Activated naive CD4-positive, alpha-beta T cell treated with anti-CD3 and anti-CD28 coated beads, Interleukin-2, amount 50 U/mL, for 72 hours (primary cell): ENCODE measurements around the gene DCPS. TPM values are rescaled to one million over a fixed set of nuclear protein-coding genes. Genes with fewer than 3 reads are reported as not detected.
"Not testable (repeated sequence)": the region's sequence is repeated elsewhere in the genome, so short reads cannot be mapped to it uniquely, and the experiment has no call there.

Experiments
- ATAC-seq, 2 donors: fragments of 150-1000 bp; cut with Tn5 transposase; 2 replicates each; pipeline ENCODE4 v1.10.0; 2021; ENCODE audit warnings: mild to moderate bottlenecking in 2 of 2, moderate library complexity in 2 of 2
- DNase-seq, 2 donors: peaks; one replicate each; pipeline ENCODE4 v3.0.0; 2021 to 2022; ENCODE audit warnings: low spot score in 2 of 2
- H3K27ac Mint-ChIP-seq, 2 donors: one replicate each; pipeline ENCODE4 v1.8.0; 2022; ENCODE audit warnings: mild to moderate bottlenecking in 2 of 2, mixed read lengths in 2 of 2
- H3K36me3 Mint-ChIP-seq, 2 donors: one replicate each; pipeline ENCODE4 v1.8.0; 2022; ENCODE audit warnings: mixed read lengths in 2 of 2
- H3K9me3 Mint-ChIP-seq, 2 donors: one replicate each; pipeline ENCODE4 v1.8.0; 2022; ENCODE audit warnings: mixed read lengths in 2 of 2
- total RNA-seq, 2 donors: library from RNA; stranded (reverse); gene quantifications; one replicate each; pipeline ENCODE4 v1.2.3, GENCODE V29; 2022

The DCPS gene
- total RNA-seq, 2 donors from 2014 or later, result 28.1 to 40.2 TPM

DNA sequence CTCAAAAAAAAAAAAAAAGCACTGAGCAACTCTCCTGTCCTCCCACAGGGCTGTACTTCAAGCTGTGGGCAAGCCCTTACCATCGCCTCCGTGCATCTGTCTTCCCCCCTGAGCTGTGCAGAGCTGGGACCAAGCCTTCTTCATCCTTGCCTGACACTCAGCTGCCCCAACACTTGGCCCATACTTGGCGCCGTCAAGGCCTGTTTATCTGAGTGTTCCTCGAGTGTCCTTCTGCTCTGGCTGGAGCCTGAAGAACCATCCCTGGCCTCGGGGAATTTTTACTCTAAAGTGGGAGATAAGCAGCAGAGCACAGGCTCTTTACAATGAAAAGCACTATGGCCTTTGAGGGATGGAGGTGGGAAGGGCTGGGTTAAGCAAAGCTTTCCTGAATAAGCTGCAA, 22.6 kb upstream of the DCPS start:
- no peak for DNase-seq
- peaks cover 17 to 18% of the 10 kb centered on the region in 2 donors for H3K36me3 Mint-ChIP-seq
- H3K27ac Mint-ChIP-seq, result peak overlapping the region in 1 of 2 donors; percentile 60
- no peaks in the 10 kb centered on the region for H3K9me3 Mint-ChIP-seq
- ATAC-seq, result no peak

GRCh38 chr11:126281666-126282175, 22.1 kb upstream of the DCPS start:
- peaks cover 17 to 18% of the 10 kb centered on the region in 2 donors for H3K36me3 Mint-ChIP-seq
- ATAC-seq, result no peak
- H3K9me3 Mint-ChIP-seq, result no peaks in the 10 kb centered on the region
- no peak for DNase-seq
- peak overlapping the region; percentile 77 to 90 for H3K27ac Mint-ChIP-seq

DNA sequence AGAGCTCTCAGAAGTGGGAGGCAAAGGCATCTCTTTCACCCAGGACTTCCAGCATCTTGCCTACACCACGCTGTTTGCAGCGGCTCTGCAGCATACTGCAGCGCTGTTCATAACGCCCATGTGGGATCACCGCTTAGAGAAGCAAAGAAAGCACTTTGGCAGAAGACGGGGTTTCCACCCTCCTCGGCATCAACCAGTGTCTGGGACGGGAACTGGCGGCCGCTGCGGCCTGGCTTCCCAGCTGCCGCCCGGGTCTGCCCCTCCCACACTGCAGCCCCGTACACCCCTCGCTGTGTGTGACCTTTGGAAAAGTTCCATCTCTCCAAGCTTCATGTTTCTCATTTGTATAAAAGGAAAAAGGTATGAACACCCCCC, 21.5 kb upstream of the DCPS start:
- Mint-ChIP-seq H3K9me3 (no peaks in the 10 kb centered on the region), H3K36me3 (peaks cover 17% of the 10 kb centered on the region in 2 donors), H3K27ac (peak overlapping the region; percentile 90 to 97)
- ATAC-seq, result peak; percentile 22
- peak; percentile 25 to 64 for DNase-seq

DNA sequence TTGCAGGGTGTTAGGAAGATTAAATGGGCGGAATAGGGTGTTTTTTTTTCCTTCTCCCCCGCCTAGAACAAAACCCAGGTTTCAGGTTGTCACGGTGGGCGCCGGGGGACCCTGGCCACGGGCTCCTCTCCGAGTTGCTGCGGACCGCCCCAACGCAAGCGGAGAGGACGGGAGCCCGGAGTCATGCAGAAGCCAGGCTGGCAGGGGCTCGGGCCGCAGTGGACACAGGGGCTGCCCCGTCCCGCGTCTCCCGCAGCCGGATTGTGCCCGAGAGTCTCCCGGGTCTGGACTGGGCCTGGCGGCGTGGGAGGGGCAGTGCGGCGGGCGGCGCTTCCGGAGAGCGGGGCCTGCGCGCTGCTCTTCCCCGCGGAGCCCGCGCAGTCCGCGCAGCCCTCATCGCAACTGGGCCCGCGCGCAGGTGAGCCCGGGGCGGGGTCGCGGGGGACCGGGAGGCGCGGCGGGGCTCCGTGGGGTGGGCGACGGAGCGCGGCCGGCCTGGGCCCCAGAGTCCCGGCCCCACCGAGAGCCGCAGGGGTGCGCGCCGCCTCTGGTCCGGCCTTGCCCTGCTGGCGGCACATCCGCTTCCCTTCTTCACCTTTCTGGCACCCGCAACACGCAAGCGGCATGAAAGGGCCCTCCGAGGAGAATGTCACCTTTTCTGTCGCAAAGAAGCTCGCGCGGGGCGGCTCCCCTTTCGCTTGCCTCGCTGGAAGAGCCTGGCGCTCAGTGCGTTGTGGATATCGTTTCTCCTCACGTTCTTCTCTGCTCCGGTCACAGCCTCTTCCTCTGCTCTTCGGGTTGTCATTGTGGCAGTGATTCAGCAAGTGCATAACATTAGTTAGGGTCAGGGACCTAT, 20.9 kb upstream of the DCPS start, which contains the start of gene TIRAP:
TSS of gene TIRAP (plus strand) at position 358 of the 856 bp plus-strand sequence. CDS start 7,802 bp downstream, outside the sequence.
- Mint-ChIP-seq H3K36me3 (peaks cover 12 to 19% of the 10 kb centered on the region in 2 donors), H3K9me3 (no peaks in the 10 kb centered on the region), H3K27ac (peak within 1 kb of the TSS; percentile 90 to 97)
- ATAC-seq, result peak; percentile 64 to 77
- DNase-seq, result peak; percentile 58 to 79

- ATAC-seq (peak; percentile 50 to 77), DNase-seq (peak; percentile 72 to 80)
- H3K27ac Mint-ChIP-seq, result peak overlapping the region in 1 of 2 donors; percentile 55
- no peaks in the 10 kb centered on the region for H3K9me3 Mint-ChIP-seq
- peaks cover 7 to 16% of the 10 kb centered on the region in 2 donors for H3K36me3 Mint-ChIP-seq
These were observed 19.0 kb upstream of the DCPS start for GRCh38 chr11:126284829-126285228.

GRCh38 chr11:126288237-126288636, 15.6 kb upstream of the DCPS start:
- Mint-ChIP-seq H3K36me3 (peaks cover 0 to 11% of the 10 kb centered on the region in 2 donors), H3K27ac (no peak overlapping the region), H3K9me3 (no peaks in the 10 kb centered on the region)
- ATAC-seq, result no peak
- DNase-seq, result no peak

GRCh38 chr11:126290887-126291286, 13.0 kb upstream of the DCPS start:
- H3K36me3 Mint-ChIP-seq, result peaks cover 0 to 12% of the 10 kb centered on the region in 2 donors
- no peak for ATAC-seq
- no peaks in the 10 kb centered on the region for H3K9me3 Mint-ChIP-seq
- DNase-seq, result no peak
- H3K27ac Mint-ChIP-seq, result no peak overlapping the region

- Mint-ChIP-seq H3K36me3 (peaks cover 0 to 6% of the 10 kb centered on the region in 2 donors), H3K9me3 (no peaks in the 10 kb centered on the region), H3K27ac (peak overlapping the region; percentile 28 to 70)
- ATAC-seq (peak in 1 of 2 donors; percentile 94), DNase-seq (peak in 1 of 2 donors; percentile 61)
These were observed 10.1 kb upstream of the DCPS start for GRCh38 chr11:126293726-126294125.

GRCh38 chr11:126297004-126297403, 6.9 kb upstream of the DCPS start:
- Mint-ChIP-seq H3K27ac (no peak overlapping the region), H3K9me3 (no peaks in the 10 kb centered on the region), H3K36me3 (peaks cover 0 to 6% of the 10 kb centered on the region in 2 donors)
- no peak for ATAC-seq
- DNase-seq, result no peak

- peaks cover 25 to 33% of the 10 kb centered on the region in 2 donors for H3K36me3 Mint-ChIP-seq
- peak; percentile 6 to 15 for ATAC-seq
- H3K27ac Mint-ChIP-seq, result peak overlapping the region; percentile 90 to 99
- no peak for DNase-seq
- H3K9me3 Mint-ChIP-seq, result no peaks in the 10 kb centered on the region
These were observed 706 bp downstream of the DCPS start for GRCh38 chr11:126304457-126305075.

GRCh38 chr11:126305699-126306098, 1.8 kb downstream of the DCPS start:
- Mint-ChIP-seq H3K27ac (peak overlapping the region; percentile 83 to 90), H3K9me3 (no peaks in the 10 kb centered on the region), H3K36me3 (peaks cover 25 to 33% of the 10 kb centered on the region in 2 donors)
- ATAC-seq (peak; percentile 62 to 65), DNase-seq (no peak)

DNA sequence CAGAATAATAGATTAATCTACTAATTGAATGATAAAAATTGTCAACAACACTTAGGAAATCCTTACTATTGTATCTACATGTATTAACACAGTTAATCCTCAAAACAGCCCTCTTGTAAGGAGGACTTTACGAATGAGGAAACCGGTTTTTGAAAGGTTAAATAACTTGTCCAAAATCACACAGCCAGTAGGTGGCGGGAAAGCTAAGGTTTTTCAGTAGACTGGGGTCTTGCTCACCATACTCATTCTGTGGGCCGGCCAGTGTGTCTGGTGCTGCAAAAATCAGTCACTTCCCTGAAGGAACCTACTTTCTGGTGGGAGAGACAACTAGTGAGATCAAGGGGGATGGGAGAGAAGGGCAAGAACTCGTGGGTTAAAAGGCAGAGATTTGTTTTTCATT, 3.8 kb downstream of the DCPS start:
- Mint-ChIP-seq H3K36me3 (peaks cover 25 to 29% of the 10 kb centered on the region in 2 donors), H3K9me3 (no peaks in the 10 kb centered on the region), H3K27ac (no peak overlapping the region)
- DNase-seq (no peak), ATAC-seq (no peak)

GRCh38 chr11:126308271-126308671, 4.4 kb downstream of the DCPS start:
- Mint-ChIP-seq H3K36me3 (peaks cover 20 to 24% of the 10 kb centered on the region in 2 donors), H3K27ac (no peak overlapping the region), H3K9me3 (no peaks in the 10 kb centered on the region)
- no peak for ATAC-seq
- no peak for DNase-seq

GRCh38 chr11:126308771-126309170, 4.9 kb downstream of the DCPS start:
- H3K36me3 Mint-ChIP-seq, result peaks cover 15 to 20% of the 10 kb centered on the region in 2 donors
- not testable (repeated sequence) for DNase-seq, H3K9me3 Mint-ChIP-seq, ATAC-seq, H3K27ac Mint-ChIP-seq

DNA sequence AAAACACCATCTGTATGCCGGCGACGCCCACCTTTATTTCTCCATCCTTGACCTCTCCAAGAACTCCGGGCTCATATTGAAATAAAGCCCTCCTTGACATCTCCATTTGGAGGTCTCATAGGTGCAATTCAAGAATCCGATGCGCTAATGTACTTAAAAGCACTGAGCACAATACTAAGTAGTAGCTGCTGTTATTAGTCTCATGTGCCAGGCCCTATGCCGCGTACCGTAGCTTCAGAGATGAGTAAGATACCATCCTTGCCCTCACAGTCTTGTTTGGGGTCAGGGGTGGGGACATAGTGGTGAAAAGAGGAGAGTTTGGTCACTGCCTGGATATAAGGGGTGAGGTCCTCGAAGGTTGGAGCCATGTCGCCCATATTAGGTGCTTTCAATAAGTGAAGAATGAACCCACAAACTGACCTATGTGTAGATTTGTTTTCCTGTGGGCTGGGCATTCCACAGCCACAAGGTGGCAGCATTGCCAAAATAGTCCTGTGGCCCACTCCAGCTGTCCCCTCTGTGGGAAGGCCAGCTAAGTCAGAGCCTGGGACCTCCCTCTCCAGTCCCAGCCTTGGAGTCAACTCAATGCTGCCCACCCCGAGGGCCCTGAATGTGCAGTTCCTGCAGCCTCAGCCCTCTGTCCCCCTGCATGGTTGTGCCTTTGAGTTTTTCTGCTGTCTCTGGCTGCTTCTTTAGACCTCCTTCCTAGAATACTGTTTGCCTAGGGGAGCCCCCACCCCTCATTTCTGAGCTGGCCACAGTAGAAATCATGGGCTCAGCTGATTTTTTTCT, 6.5 kb downstream of the DCPS start:
- ATAC-seq, result peak; percentile 64 to 72
- DNase-seq, result peak in 1 of 2 donors; percentile 64
- H3K9me3 Mint-ChIP-seq, result peaks cover 0 to 3% of the 10 kb centered on the region in 2 donors
- H3K27ac Mint-ChIP-seq, result no peak overlapping the region
- peaks cover 11 to 18% of the 10 kb centered on the region in 2 donors for H3K36me3 Mint-ChIP-seq

GRCh38 chr11:126310992-126311310, 7.1 kb downstream of the DCPS start:
- Mint-ChIP-seq H3K36me3 (peaks cover 7 to 18% of the 10 kb centered on the region in 2 donors), H3K27ac (no peak overlapping the region), H3K9me3 (peaks cover 0 to 3% of the 10 kb centered on the region in 2 donors)
- no peak for DNase-seq
- no peak for ATAC-seq
